H1 (cell line): Measurements from ENCODE around the gene LEMD2. TPM values are rescaled to one million over a fixed set of nuclear protein-coding genes. Genes with fewer than 3 reads are reported as not detected.

ENCODE experiments used
- TAF7 ChIP-seq: optimal IDR thresholded peaks from 2 replicates; pipeline ENCODE3; 2011; ENCODE audit warnings: low read depth, mild to moderate bottlenecking, inconsistent platforms, low read length, moderate library complexity, borderline replicate concordance
- polyA plus RNA-seq, 7 experiments: library from polyadenylated mRNA; depleted of rRNA in 3 of 7; stranded (reverse) in 5 of 7; unstranded in 2 of 7; fragments of >200 nt in 5 of 7; fragments of 200-250 nt in 2 of 7; gene quantifications; 1 replicate in 5 of 7; 2 replicates in 1 of 7; 4 replicates in 1 of 7; pipeline versions ENCODE4 v1.2.1 to v1.2.3, GENCODE V29; 2011 to 2013; ENCODE audit warnings: missing spikeins in 2 of 7, mixed read lengths in 2 of 7
- total RNA-seq: library from RNA; stranded (reverse); fragmentation: NEBNext Ultra II Directional; extraction: Animal tissue kit (Norgen Biotek cat#: 25700); gene quantifications from 2 replicates; pipeline ENCODE4 v1.2.1, GENCODE V29; 2021

LEMD2 gene
- total and polyA plus RNA-seq, 2 of the 8 experiments (the other 6 are each of a cell fraction or from before 2014, with no cell fraction given): 32.7 to 57.3 TPM

DNA sequence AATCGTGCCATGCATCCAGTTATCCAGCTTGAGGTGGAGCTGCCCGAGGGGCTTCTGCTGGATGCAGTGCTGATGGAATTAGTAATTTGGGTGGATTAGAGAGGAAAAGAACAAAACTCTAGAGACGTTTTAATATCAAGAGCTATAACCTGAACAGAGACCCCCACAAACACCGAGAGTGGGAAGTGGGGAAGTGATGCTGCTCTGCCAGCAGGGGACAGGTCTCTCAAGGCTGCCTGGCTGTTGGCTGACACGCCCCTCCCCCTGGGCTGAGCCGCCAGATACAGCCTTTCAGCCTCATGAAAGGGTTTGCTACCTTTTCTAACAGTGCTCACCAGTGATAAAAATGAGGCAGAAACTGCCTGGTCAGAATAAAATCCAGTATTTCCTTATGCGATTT is 9.6 kb downstream of the LEMD2 start (continued):
- no peak for TF ChIP-seq TAF7
